Kidney (tissue), 14 donors: ENCODE measurements around the gene NEK4. TPM values are rescaled to one million over a fixed set of nuclear protein-coding genes. Genes with fewer than 3 reads are reported as not detected.
"Not testable (repeated sequence)": the region's sequence is repeated elsewhere in the genome, so short reads cannot be mapped to it uniquely, and the experiment has no call there.

ENCODE experiments used
- DNase-seq, 5 donors: peaks; one replicate each; pipeline ENCODE4 v3.0.0-alpha.2; 2013 to 2020
- FAIRE-seq: peaks from 2 replicates; lab custom pipeline; 2012; peaks lifted over from hg19 to GRCh38; lab: Jason Lieb, UNC
- H3K27ac ChIP-seq, 2 donors: one replicate each; pipeline ENCODE4 v1.7.0; 2013; ENCODE audit warnings: low read depth in 2 of 2, low read length in 2 of 2, inconsistent platforms in 1 of 2
- H3K27me3 ChIP-seq: one replicate; pipeline ENCODE4 v1.7.1; 2013; ENCODE audit warnings: low read length, inconsistent platforms; ENCODE audit not compliant: control insufficient read depth, insufficient read depth
- H3K36me3 ChIP-seq, 3 donors: one replicate each; pipeline versions ENCODE4 v1.7.0 to v1.7.1; 2013; ENCODE audit warnings: low read length in 3 of 3, control low read depth in 1 of 3, inconsistent platforms in 1 of 3; ENCODE audit not compliant: insufficient read depth in 3 of 3, control insufficient read depth in 2 of 3
- H3K4me1 ChIP-seq, 3 donors: one replicate each; pipeline versions ENCODE4 v1.7.0 to v1.7.1; 2013; ENCODE audit warnings: low read length in 3 of 3, inconsistent platforms in 1 of 3, low read depth in 1 of 3; ENCODE audit not compliant: control insufficient read depth in 2 of 3, insufficient read depth in 2 of 3
- H3K4me3 ChIP-seq, 3 donors: one replicate each; pipeline versions ENCODE4 v1.7.0 to v1.8.1; 2013; ENCODE audit warnings: low read length in 3 of 3, control low read depth in 1 of 3, inconsistent platforms in 1 of 3
- H3K9ac ChIP-seq, 3 donors: one replicate each; pipeline versions ENCODE4 v1.7.0 to v1.7.1; 2013; ENCODE audit warnings: low read length in 3 of 3, control low read depth in 1 of 3, inconsistent platforms in 1 of 3
- H3K9me3 ChIP-seq, 3 donors: one replicate each; pipeline versions ENCODE4 v1.7.0 to v1.7.1; 2013; ENCODE audit warnings: low read length in 3 of 3, control low read depth in 1 of 3, inconsistent platforms in 1 of 3; ENCODE audit not compliant: control insufficient read depth in 2 of 3, insufficient read depth in 1 of 3
- CTCF ChIP-seq: IDR thresholded peaks from 3 replicates; pipeline ENCODE4 v1.5.1; 2012; ENCODE audit warnings: mild to moderate bottlenecking, moderate library complexity, borderline replicate concordance; ENCODE audit not compliant: insufficient read depth; ENCODE audit errors: extremely low read depth
- intact Hi-C: fragments of 100-400 bp; cut with DNase I; formaldehyde crosslinking; loops from one replicate; pipeline ENCODE4 v1.11.1; 2022
- polyA plus RNA-seq: library from polyadenylated mRNA; stranded (reverse); fragments of 350-450 nt; fragmentation: Illumina TruSeq; extraction: RNeasy Lipid Tissue Mini Kit (QIAGEN cat#74804); gene quantifications from one replicate; pipeline ENCODE4 v1.2.3, GENCODE V29; 2014; ENCODE audit warnings: low read depth, low replicate concordance; ENCODE audit not compliant: insufficient read depth
- total RNA-seq: library from RNA; stranded (reverse); fragmentation: NEBNext Ultra II Directional; extraction: Animal tissue kit (Norgen Biotek cat#: 25700); gene quantifications from one replicate; pipeline ENCODE4 v1.2.1, GENCODE V29; 2021
- donor health status: control.
- donor health status: control.
- donor health status: control.
- donor health status: control.
- donor health status: control.
- donor health status: DM: yes; HTN: yes; CAD: no.
- donor health status: Normal renal cell carcinoma (clear cell type).

The NEK4 gene
- total and polyA plus RNA-seq, 2 donors from 2014 or later = 5.5 to 27.9 TPM

GRCh38 chr3:52777959-52778805 lies 7.4 kb upstream of the NEK4 start:
- H3K4me3 ChIP-seq = no peak overlapping the region
- H3K27me3 ChIP-seq = no peaks in the 10 kb centered on the region
- no peaks in the 10 kb centered on the region for H3K4me1 ChIP-seq
- intact Hi-C loops = no loop called here
- no peak overlapping the region for H3K9ac ChIP-seq
- no peaks in the 10 kb centered on the region for H3K36me3 ChIP-seq
- no peaks in the 10 kb centered on the region for H3K9me3 ChIP-seq
- H3K27ac ChIP-seq = no peak overlapping the region
- TF ChIP-seq CTCF = no peak
- DNase-seq = peak in 1 of 5 donors; percentile 5
- no peak for FAIRE-seq

GRCh38 chr3:52777127-52777958 lies 6.6 kb upstream of the NEK4 start, which contains the start of gene ITIH1:
Gene ITIH1, plus strand, starts transcription at chr3:52777599. Its CDS starts 17 bp downstream, at chr3:52777616.
- Histone ChIP-seq H3K27me3 (no peaks in the 10 kb centered on the region), H3K9me3 (no peaks in the 10 kb centered on the region), H3K9ac (no peak within 1 kb of the TSS), H3K4me1 (no peaks in the 10 kb centered on the region), H3K36me3 (no peaks in the 10 kb centered on the region), H3K27ac (no peak within 1 kb of the TSS), H3K4me3 (no peak within 1 kb of the TSS)
- intact Hi-C loops = no loop called here
- DNase-seq (peak in 3 of 5 donors; percentile 5 to 65 (median 24)), FAIRE-seq (no peak)
- no peak for TF ChIP-seq CTCF

GRCh38 chr3:52776486-52776885 lies 5.7 kb upstream of the NEK4 start:
- not testable (repeated sequence) for H3K4me3 ChIP-seq, H3K9ac ChIP-seq, H3K27me3 ChIP-seq

GRCh38 chr3:52775877-52776276 lies 5.1 kb upstream of the NEK4 start:
- H3K27ac ChIP-seq = no peak overlapping the region
- no peaks in the 10 kb centered on the region for H3K9me3 ChIP-seq
- intact Hi-C loops = no loop called here
- no peak for TF ChIP-seq CTCF
- FAIRE-seq (no peak), DNase-seq (no peak)
- H3K36me3 ChIP-seq = no peaks in the 10 kb centered on the region
- H3K27me3 ChIP-seq = no peaks in the 10 kb centered on the region
- H3K4me1 ChIP-seq = no peaks in the 10 kb centered on the region
- H3K9ac ChIP-seq = no peak overlapping the region
- no peak overlapping the region for H3K4me3 ChIP-seq

More at GRCh38 chr3:52776486-52776885, 5.7 kb upstream of the NEK4 start:
- H3K27ac ChIP-seq, DNase-seq, intact Hi-C loops, H3K36me3 ChIP-seq, H3K9me3 ChIP-seq, FAIRE-seq, H3K4me1 ChIP-seq: not testable (repeated sequence)
